ENCODE results near the gene RGR.
A peak's percentile ranks its signal among the peaks of the same experiment; 100 is the strongest.

Gene RGR

DNA sequence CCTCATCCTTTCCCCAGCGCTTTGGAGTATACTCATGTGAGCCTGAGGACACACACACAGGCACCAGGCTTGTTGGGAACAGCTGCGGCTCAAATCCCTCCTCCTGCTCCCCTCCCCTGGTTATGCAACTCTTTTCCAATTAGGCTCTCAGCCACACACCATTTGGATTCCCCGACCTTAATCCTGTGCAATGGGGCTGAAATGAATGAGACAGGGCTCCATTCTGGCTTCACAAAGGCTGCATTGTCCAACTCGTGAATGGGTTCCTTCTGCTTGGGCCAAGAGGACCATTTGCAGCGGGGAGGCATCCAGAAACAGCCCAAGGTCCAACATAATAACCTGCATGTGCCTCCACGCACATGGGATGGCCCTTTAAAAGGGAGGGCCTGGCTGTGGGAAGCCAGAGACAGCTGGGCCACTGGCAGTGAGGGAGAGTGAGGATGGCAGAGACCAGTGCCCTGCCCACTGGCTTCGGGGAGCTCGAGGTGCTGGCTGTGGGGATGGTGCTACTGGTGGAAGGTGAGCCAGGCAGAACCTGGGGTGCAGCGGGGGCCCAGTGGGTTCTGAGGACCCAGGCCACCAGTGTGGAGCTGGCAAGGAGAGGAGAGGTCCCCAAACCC is at the start of gene RGR:
RGR (plus strand) TSS at position 403 of the 620 bp plus-strand sequence; CDS start at position 441, 38 bp downstream.
- DNase-seq (ENCODE audit: low spot score), result peak; percentile 99

GRCh38 chr10:84196083-84196482 is 48.8 kb upstream of the RGR start:
- DNase-seq (ENCODE audit: low spot score), result no peak

DNA sequence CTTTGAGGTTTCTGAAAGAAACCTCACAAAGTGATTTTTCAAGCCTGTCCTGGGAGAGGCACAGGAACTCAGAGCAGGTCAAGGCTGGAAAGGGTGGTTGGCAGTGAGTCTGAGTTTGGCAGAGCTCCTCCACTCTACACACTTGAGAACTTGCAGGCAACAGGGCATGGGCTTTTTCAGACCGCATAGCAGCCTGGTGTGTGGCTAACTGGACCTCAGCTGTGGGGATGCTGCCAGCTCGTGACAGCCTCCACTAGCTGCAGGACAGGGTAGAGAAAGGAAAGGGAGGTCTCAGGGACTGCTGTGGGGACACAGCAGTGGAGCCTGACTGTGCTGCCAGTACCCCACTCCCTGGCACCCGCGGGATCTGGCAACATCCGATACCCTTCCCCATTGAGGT is 47.9 kb upstream of the RGR start:
- DNase-seq (ENCODE audit: low spot score), result no peak

DNA sequence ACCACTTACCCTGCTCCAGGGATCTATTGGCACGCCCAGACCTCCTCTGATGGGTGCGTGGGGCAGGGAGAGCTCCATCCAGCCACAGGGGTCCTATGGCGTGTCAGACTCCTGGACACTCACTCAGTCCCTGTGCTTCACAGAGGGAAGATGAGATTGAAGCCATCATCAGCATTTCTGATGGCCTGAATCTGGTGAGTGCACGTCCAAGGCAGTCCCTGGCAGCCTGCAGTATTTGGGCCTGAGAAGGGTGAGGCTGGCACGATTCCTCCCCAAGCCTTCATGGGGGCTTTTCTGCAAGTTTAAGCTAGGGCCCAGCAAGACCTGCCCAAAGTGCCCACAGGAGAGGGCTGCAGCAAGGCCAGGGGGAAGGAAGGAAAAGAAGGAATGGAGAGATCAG is 47.2 kb upstream of the RGR start:
- no peak for DNase-seq (ENCODE audit: low spot score)

GRCh38 chr10:84198206-84198915 is 46.5 kb upstream of the RGR start:
- no peak for DNase-seq (ENCODE audit: low spot score)

- no peak for DNase-seq (ENCODE audit: low spot score)
Measured at GRCh38 chr10:84200537-84201243, 44.2 kb upstream of the RGR start.

DNA sequence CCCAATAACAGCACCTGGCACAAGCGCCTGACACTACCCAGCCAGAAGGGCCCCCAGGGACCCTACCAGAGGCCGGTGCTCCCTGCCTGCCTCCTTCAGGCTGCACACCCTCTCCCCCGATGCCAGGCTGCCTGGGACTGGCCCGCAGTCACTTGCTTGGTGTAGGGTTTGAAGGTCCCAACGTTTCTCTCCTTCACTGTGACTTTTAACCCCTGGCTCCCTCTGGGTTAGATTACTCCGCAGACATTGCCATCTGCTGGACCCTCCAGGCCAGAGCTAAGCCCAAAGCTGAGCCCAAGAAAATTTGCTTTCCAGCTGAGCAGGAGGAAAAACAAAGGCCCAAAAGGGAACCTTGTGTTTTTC is 43.6 kb upstream of the RGR start:
- DNase-seq (ENCODE audit: low spot score), result no peak

GRCh38 chr10:84201682-84202081 is 43.2 kb upstream of the RGR start:
- DNase-seq (ENCODE audit: low spot score), result no peak

DNA sequence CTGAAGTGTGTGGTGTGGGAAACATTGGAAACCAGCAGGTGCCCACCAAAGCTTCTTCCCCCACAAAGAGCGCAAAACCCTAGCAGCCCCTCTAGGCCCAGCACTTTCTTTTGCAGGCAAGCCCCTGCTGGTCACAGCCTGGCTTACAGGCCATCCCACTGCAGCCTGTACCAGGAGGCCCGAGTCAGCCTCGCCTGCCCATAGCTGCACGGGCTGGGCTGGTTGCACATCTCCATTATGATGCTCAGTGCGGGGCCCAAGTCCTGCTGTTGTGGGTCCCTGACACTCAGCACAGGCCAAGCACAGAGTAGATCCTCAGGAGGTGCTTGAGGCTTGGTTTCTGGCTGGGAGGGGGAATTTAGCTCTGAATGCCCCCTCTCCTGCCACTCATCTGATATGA is 42.5 kb upstream of the RGR start:
- no peak for DNase-seq (ENCODE audit: low spot score)

DNA sequence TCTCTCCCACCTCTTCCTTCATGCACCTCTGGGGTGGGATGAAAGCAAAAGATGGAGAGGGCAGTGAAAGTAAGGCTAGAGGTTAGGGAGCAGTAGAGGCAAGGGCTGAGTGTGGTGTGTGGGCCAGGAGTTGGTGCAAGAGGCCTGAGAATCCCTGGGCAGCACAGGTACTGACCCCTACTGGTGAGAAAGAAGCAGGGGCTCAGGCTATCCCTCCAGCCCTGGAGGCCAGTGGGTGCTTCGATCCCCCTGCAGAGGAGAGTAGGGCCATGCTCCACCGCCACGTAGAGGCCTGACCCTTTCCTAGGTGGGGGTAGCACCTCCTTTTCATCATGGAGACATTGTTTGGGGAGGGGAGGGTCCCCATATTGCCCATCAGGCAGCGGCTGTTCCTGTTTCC is 40.7 kb upstream of the RGR start:
- DNase-seq (ENCODE audit: low spot score), result no peak

DNA sequence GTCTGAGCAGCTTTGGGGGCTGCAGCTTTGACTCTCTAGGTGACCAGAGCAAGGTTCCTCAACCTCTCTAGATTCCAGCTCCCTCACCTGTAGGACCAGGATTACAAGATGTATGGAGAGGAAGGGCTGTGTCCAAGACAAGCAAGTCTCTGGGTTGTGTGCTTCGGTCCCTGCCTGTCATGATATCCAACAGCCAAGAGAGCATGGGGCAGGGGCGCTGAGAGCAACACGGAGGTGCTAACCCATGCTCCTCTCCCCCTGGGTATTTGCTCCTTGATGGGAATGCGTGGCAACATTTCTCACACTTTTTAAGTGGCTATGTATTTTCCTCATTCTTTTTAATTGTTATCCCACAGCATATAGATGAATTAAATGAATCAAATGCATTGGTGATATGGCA is 40.2 kb upstream of the RGR start:
- no peak for DNase-seq (ENCODE audit: low spot score)

- peak; percentile 77 for DNase-seq (ENCODE audit: low spot score)
Measured at GRCh38 chr10:84205049-84205852, 39.6 kb upstream of the RGR start.

- DNase-seq (ENCODE audit: low spot score), result no peak
Measured at GRCh38 chr10:84205853-84206525, 38.9 kb upstream of the RGR start.

- no peak for DNase-seq (ENCODE audit: low spot score)
Measured at GRCh38 chr10:84208023-84208422, 36.8 kb upstream of the RGR start.

- DNase-seq (ENCODE audit: low spot score), result no peak
Measured at GRCh38 chr10:84211566-84211965, 33.3 kb upstream of the RGR start.

DNA sequence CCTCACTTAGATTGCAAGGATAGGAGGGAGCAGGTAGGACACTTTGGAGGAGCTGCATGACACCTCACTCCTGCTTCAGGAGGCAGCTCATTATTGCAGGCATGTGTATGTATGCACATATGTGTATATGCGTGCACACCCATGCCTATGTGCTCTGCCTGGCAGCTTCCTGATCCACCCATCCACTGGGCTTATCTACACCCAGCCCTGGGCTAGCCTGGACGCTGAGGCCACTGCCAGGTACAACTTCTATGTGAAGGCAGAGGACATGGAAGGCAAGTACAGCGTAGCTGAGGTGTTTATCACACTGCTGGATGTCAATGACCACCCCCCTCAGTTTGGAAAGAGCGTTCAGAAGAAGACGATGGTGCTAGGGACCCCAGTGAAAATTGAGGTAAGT is 32.8 kb upstream of the RGR start:
- DNase-seq (ENCODE audit: low spot score), result no peak

GRCh38 chr10:84213076-84213475 is 31.8 kb upstream of the RGR start:
- no peak for DNase-seq (ENCODE audit: low spot score)

GRCh38 chr10:84214046-84214572 is 30.7 kb upstream of the RGR start:
- DNase-seq (ENCODE audit: low spot score), result no peak

GRCh38 chr10:84214612-84215235 is 30.1 kb upstream of the RGR start:
- peak; percentile 40 for DNase-seq (ENCODE audit: low spot score)

DNA sequence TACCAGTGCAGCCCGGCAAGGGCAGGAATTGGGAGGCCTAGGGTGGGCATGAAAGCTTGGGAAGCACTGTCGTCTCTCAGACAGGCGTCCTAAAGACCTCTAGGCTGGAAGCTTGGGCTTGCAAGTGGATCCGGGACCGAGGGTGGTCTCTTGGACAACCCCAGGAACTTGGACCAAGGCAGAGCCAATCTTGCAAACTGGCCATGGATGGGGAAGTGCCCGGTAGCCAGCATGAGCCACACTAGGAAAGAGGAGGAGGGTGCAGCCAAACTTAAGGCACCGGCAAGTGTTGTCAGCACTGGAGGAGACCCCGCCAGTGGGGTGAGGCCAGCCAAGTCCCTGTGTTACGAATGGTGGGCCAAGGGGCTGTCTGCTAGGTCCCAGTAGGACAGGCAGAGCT is 28.0 kb upstream of the RGR start:
- no peak for DNase-seq (ENCODE audit: low spot score)

GRCh38 chr10:84217746-84218145 is 27.1 kb upstream of the RGR start:
- no peak for DNase-seq (ENCODE audit: low spot score)
